HG02759 (cell line): ENCODE results near the gene TPM2.

Experiments used
- ATAC-seq: cut with Tn5 transposase; IDR thresholded peaks from one replicate; pipeline ENCODE4 v1.9.1; 2021; ENCODE audit warnings: mild to moderate bottlenecking, moderate library complexity; ENCODE audit not compliant: unreplicated experiment

TPM2 gene

GRCh38 chr9:35636135-35636876 lies 53.4 kb downstream of the TPM2 start:
- no peak for ATAC-seq

GRCh38 chr9:35635730-35636129 lies 54.0 kb downstream of the TPM2 start:
- ATAC-seq: no peak
